Mesendoderm (in vitro differentiated cells): ENCODE results near the gene VRK3.

Source experiments
- DNase-seq: peaks from one replicate; pipeline ENCODE4 v3.0.0; 2013
- H2AK5ac ChIP-seq: 2 replicates; pipeline ENCODE4 v1.6.1; 2013; ENCODE audit warnings: low read length, inconsistent platforms
- H2BK120ac ChIP-seq: 2 replicates; pipeline ENCODE4 v1.6.1; 2013; ENCODE audit warnings: low read depth, mild to moderate bottlenecking, low read length, moderate library complexity, mixed read lengths
- H2BK15ac ChIP-seq: replicated peaks from 2 replicates; pipeline ENCODE4 v1.6.1; 2013; ENCODE audit warnings: low read depth, mild to moderate bottlenecking, moderate library complexity
- H2BK5ac ChIP-seq: 2 replicates; pipeline ENCODE4 v1.6.1; 2013; ENCODE audit warnings: low read length, inconsistent platforms
- H3K18ac ChIP-seq: 2 replicates; pipeline ENCODE4 v1.6.1; 2013; ENCODE audit warnings: mild to moderate bottlenecking, low read length, mixed read lengths
- H3K23ac ChIP-seq: one replicate; pipeline ENCODE4 v1.6.1; 2013; ENCODE audit warnings: low read length
- H3K27ac ChIP-seq: 2 replicates; pipeline ENCODE4 v1.5.1; 2013; ENCODE audit warnings: low read depth, mild to moderate bottlenecking, inconsistent platforms, low read length, moderate library complexity
- H3K27me3 ChIP-seq: 2 replicates; pipeline ENCODE4 v1.6.1; 2013; ENCODE audit warnings: low read length, control low read depth, mild to moderate bottlenecking, inconsistent platforms; ENCODE audit not compliant: insufficient read depth, poor library complexity
- H3K36me3 ChIP-seq: 2 replicates; pipeline ENCODE4 v1.6.1; 2013; ENCODE audit warnings: low read length, inconsistent platforms; ENCODE audit not compliant: control insufficient read depth, insufficient read depth
- H3K4ac ChIP-seq: one replicate; pipeline ENCODE4 v1.6.1; 2013; ENCODE audit warnings: low read depth, mild to moderate bottlenecking, low read length, moderate library complexity
- H3K4me1 ChIP-seq: 2 replicates; pipeline ENCODE4 v1.6.1; 2013; ENCODE audit warnings: low read depth, low read length, inconsistent platforms; ENCODE audit not compliant: control insufficient read depth
- H3K4me2 ChIP-seq: 2 replicates; pipeline ENCODE4 v1.6.1; 2013; ENCODE audit warnings: low read length
- H3K4me3 ChIP-seq: 2 replicates; pipeline ENCODE4 v1.5.1; 2013; ENCODE audit warnings: mild to moderate bottlenecking, low read length
- H3K56ac ChIP-seq: one replicate; pipeline ENCODE4 v1.6.1; 2013; ENCODE audit warnings: low read length
- H3K79me1 ChIP-seq: 2 replicates; pipeline ENCODE4 v1.6.1; 2013; ENCODE audit warnings: low read length, inconsistent platforms
- H3K79me2 ChIP-seq: 2 replicates; pipeline ENCODE4 v1.6.1; 2013; ENCODE audit warnings: mild to moderate bottlenecking, low read length; ENCODE audit not compliant: control insufficient read depth, insufficient read depth
- H3K9ac ChIP-seq: 2 replicates; pipeline ENCODE4 v1.6.1; 2013; ENCODE audit warnings: low read length, inconsistent platforms
- H4K5ac ChIP-seq: one replicate; pipeline ENCODE4 v1.6.1; 2013; ENCODE audit warnings: low read length
- H4K8ac ChIP-seq: one replicate; pipeline ENCODE4 v1.6.1; 2013; ENCODE audit warnings: low read depth, mild to moderate bottlenecking, control low read depth, low read length, moderate library complexity
- WGBS: extraction: QIAGEN DNeasy Blood & Tissue Kit; methylation state at CpG from one replicate; pipeline ENCODE4 v1.1.7; 2013; ENCODE audit warnings: low lambda C conversion rate, missing lambda C conversion rate; ENCODE audit not compliant: insufficient coverage; ENCODE audit errors: extremely low coverage; 5-methylcytosine and 5-hydroxymethylcytosine counted together

Gene VRK3

GRCh38 chr19:49985871-49986270, 39.3 kb downstream of the VRK3 start:
- Histone ChIP-seq H3K79me2 (no peaks in the 10 kb centered on the region), H3K27me3 (no peaks in the 10 kb centered on the region), H2AK5ac (no peak overlapping the region), H2BK120ac (no peak overlapping the region), H3K56ac (no peak overlapping the region), H3K18ac (no peak overlapping the region), H3K27ac (no peak overlapping the region), H2BK15ac (no peak overlapping the region), H3K4me2 (no peak overlapping the region), H3K4me3 (no peak overlapping the region), H3K36me3 (no peaks in the 10 kb centered on the region), H2BK5ac (no peak overlapping the region), H3K9ac (no peak overlapping the region), H3K23ac (no peak overlapping the region), H3K79me1 (no peaks in the 10 kb centered on the region), H4K5ac (no peak overlapping the region), H3K4ac (no peak overlapping the region), H4K8ac (no peak overlapping the region), H3K4me1 (no peaks in the 10 kb centered on the region)
- DNase-seq: no peak
- no CpG with 5 or more reads among the region's 3 CpGs for WGBS

DNA sequence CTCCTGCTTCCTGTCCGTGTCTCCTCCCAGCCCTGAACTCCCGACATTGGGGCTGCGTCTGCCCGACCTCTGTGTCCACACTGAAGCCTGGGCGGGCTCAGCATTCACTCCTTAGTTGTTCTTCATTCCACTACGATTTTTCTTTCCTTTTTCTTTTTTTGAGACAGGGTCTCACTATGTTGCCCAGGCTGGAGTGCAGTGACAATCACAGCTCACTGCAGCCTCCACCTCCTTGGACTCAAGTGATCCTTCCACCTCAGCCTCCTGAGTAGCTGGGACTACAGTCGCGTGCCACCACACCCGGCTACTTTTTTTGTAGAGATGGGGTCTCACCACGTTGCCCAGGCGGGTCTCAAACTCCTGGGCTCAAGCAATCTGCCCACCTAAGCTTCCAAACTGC, 40.7 kb downstream of the VRK3 start:
- WGBS: no CpG with 5 or more reads among the region's 11 CpGs
- DNase-seq: no peak
- H3K4me2 ChIP-seq: no peak overlapping the region

DNA sequence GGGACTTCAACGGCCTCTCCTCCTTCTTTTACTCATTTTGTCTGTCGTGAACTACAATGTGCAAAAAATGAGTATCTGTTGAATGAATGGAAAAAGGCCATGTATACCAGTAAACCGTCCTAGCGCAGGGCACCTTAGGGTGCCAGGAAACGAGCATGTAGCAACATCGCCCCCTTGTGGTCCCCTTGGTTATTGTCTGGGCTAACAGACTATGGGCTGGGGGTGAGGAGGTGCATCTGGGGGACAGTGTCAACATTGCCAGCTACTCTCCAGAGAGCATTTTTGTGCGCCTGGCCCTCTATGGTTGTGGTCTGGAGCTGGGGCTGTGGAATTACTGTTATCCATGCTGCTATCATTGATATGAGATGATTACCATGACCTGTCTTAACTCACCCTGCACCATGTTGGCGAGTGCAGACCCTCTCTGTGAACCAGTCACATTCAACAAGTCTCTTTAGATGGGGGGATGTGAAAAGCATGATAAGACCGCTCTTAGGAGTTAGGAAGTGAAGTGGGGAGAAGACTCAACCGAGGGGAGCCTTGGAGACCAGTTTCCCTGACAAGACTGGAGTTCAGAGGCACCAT, 41.4 kb downstream of the VRK3 start:
- H4K8ac ChIP-seq: no peak overlapping the region
- WGBS: no CpG with 5 or more reads among the region's 10 CpGs
- DNase-seq: peak; percentile 37

More for the DNA sequence above, 40.7 kb downstream of the VRK3 start:
- no peak overlapping the region for H2BK15ac ChIP-seq
- no peak overlapping the region for H3K18ac ChIP-seq
- no peaks in the 10 kb centered on the region for H3K79me1 ChIP-seq
- no peak overlapping the region for H2BK5ac ChIP-seq
- no peak overlapping the region for H2BK120ac ChIP-seq
- no peaks in the 10 kb centered on the region for H3K36me3 ChIP-seq
- no peak overlapping the region for H3K27ac ChIP-seq
- no peak overlapping the region for H3K9ac ChIP-seq
- no peak overlapping the region for H3K4me3 ChIP-seq
- H3K4me1 ChIP-seq: no peaks in the 10 kb centered on the region
- no peak overlapping the region for H3K56ac ChIP-seq
- no peak overlapping the region for H2AK5ac ChIP-seq
- no peaks in the 10 kb centered on the region for H3K27me3 ChIP-seq
- H3K4ac ChIP-seq: no peak overlapping the region
- no peak overlapping the region for H3K23ac ChIP-seq
- no peak overlapping the region for H4K8ac ChIP-seq
- H4K5ac ChIP-seq: no peak overlapping the region
- no peaks in the 10 kb centered on the region for H3K79me2 ChIP-seq

GRCh38 chr19:49981603-49982593, 43.3 kb downstream of the VRK3 start:
- Histone ChIP-seq H4K8ac (no peak overlapping the region), H3K27me3 (no peaks in the 10 kb centered on the region), H3K56ac (no peak overlapping the region), H3K36me3 (no peaks in the 10 kb centered on the region), H3K79me1 (no peaks in the 10 kb centered on the region), H3K4ac (no peak overlapping the region), H4K5ac (no peak overlapping the region), H3K9ac (no peak overlapping the region), H2BK15ac (no peak overlapping the region), H3K23ac (no peak overlapping the region), H3K79me2 (no peaks in the 10 kb centered on the region), H3K27ac (no peak overlapping the region), H3K4me3 (no peak overlapping the region), H2AK5ac (no peak overlapping the region), H2BK120ac (no peak overlapping the region), H3K4me1 (no peaks in the 10 kb centered on the region), H3K4me2 (no peak overlapping the region), H2BK5ac (no peak overlapping the region), H3K18ac (no peak overlapping the region)
- WGBS: no CpG with 5 or more reads among the region's 21 CpGs
- DNase-seq: no peak

More for the DNA sequence above, 41.4 kb downstream of the VRK3 start:
- no peaks in the 10 kb centered on the region for H3K27me3 ChIP-seq
- H4K5ac ChIP-seq: no peak overlapping the region
- no peak overlapping the region for H2BK15ac ChIP-seq
- H3K56ac ChIP-seq: no peak overlapping the region
- no peaks in the 10 kb centered on the region for H3K79me2 ChIP-seq
- no peak overlapping the region for H2BK5ac ChIP-seq
- no peak overlapping the region for H2AK5ac ChIP-seq
- H3K4me1 ChIP-seq: no peaks in the 10 kb centered on the region
- no peak overlapping the region for H2BK120ac ChIP-seq
- H3K18ac ChIP-seq: no peak overlapping the region
- no peak overlapping the region for H3K4me2 ChIP-seq
- H3K27ac ChIP-seq: no peak overlapping the region
- H3K4ac ChIP-seq: no peak overlapping the region
- H3K23ac ChIP-seq: no peak overlapping the region
- H3K4me3 ChIP-seq: no peak overlapping the region
- H3K36me3 ChIP-seq: no peaks in the 10 kb centered on the region
- no peaks in the 10 kb centered on the region for H3K79me1 ChIP-seq
- H3K9ac ChIP-seq: no peak overlapping the region

GRCh38 chr19:49978324-49978723, 46.8 kb downstream of the VRK3 start:
- no peak overlapping the region for H3K4me2 ChIP-seq
- H2AK5ac ChIP-seq: no peak overlapping the region
- H2BK120ac ChIP-seq: no peak overlapping the region
- no peak overlapping the region for H3K27ac ChIP-seq
- H4K8ac ChIP-seq: no peak overlapping the region
- H3K79me1 ChIP-seq: no peaks in the 10 kb centered on the region
- no peak overlapping the region for H2BK15ac ChIP-seq
- WGBS: no CpG with 5 or more reads among the region's 11 CpGs
- H2BK5ac ChIP-seq: no peak overlapping the region
- no peak overlapping the region for H3K4me3 ChIP-seq
- no peak overlapping the region for H3K23ac ChIP-seq
- H3K9ac ChIP-seq: no peak overlapping the region
- no peak overlapping the region for H3K56ac ChIP-seq
- H3K4ac ChIP-seq: no peak overlapping the region
- H3K79me2 ChIP-seq: no peaks in the 10 kb centered on the region
- no peak overlapping the region for H3K18ac ChIP-seq
- no peaks in the 10 kb centered on the region for H3K36me3 ChIP-seq
- no peak for DNase-seq
- no peak overlapping the region for H4K5ac ChIP-seq
- H3K4me1 ChIP-seq: no peaks in the 10 kb centered on the region
- H3K27me3 ChIP-seq: no peaks in the 10 kb centered on the region
